ENCODE measurements around the gene ZNF362. TPM values are rescaled to one million over a fixed set of nuclear protein-coding genes. Genes with fewer than 3 reads are reported as not detected.

Gene ZNF362
- total RNA-seq, 1 experiment from 2014 or later = 11.1 TPM

DNA sequence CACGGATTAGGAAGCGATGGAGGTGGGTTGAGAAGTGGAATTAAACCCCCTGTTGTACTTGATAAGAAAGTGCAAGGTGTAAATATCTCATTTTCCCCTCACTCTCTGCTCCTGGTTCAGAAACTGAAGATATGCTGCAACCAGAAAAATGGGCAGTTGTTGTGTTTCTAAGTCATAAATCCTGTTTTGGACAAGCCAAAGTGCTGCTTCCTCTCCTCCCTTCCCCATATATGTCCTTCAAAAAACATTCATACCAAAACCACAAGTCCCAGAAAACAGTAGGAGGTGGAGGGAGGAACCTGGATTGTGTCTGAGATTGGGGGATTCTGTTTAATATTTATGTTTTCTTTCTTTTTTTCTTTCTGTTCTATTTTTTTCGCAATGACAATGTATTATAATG lies 13.6 kb upstream of the ZNF362 start:
- Histone ChIP-seq H4K20me1 (ENCODE audit: insufficient read depth) (no peaks in the 10 kb centered on the region), H3K36me3 (ENCODE audit: control insufficient read depth in 1 of 2, insufficient read depth in 2 of 2, low read length in 2 of 2) (no peaks in the 10 kb centered on the region), H3K9ac (ENCODE audit: low read length) (no peak overlapping the region), H3K9me3 (ENCODE audit: control insufficient read depth in 1 of 2, insufficient read depth in 1 of 2, low read depth in 1 of 2, low read length in 2 of 2) (no peaks in the 10 kb centered on the region), H2AFZ (ENCODE audit: low read depth, low read length, poor library complexity, severe bottlenecking) (no peak overlapping the region), H3K9me2 (ENCODE audit: insufficient read depth) (no peaks in the 10 kb centered on the region), H3K4me1 (ENCODE audit: control insufficient read depth in 1 of 2, insufficient read depth in 2 of 2, low read length in 2 of 2) (peaks cover 2 to 9% of the 10 kb centered on the region in 2 experiments; a peak in 1 of 4 replicates), H3K27me3 (ENCODE audit: insufficient read depth, low read length) (no peaks in the 10 kb centered on the region), H3K4me2 (ENCODE audit: low read length) (no peak overlapping the region), H3K4me3 (replicated peaks in 1 of 2; ENCODE audit: low read depth in 1 of 2, low read length in 2 of 2) (no peak overlapping the region), H3K27ac (ENCODE audit: low read depth, low read length) (no peak overlapping the region), H3K79me2 (ENCODE audit: insufficient read depth, low read length) (no peaks in the 10 kb centered on the region)
- POLR2A ChIA-PET = no interaction called here
- RAD21 ChIA-PET (ENCODE audit: low non-redundant PET in 1 of 2, low total read pairs in 2 of 2, uncharacterized antibody in 2 of 2, unreplicated experiment in 2 of 2) = no interaction called here
- intact Hi-C loops (cut with micrococcal nuclease) = no loop called here
- ATAC-seq = no peak
- no TSS peak for BruUV-seq (replicated peaks)
- CTCF ChIA-PET = no interaction called here
- TF ChIP-seq TCF7L2 (IDR thresholded peaks at IDR 0.05; ENCODE audit: borderline replicate concordance, extremely low read depth, insufficient read depth, insufficient read length) (no peak), CBX3 (IDR thresholded peaks at IDR 0.05; ENCODE audit: low read depth) (no peak), EZH2phosphoT487 (IDR thresholded peaks at IDR 0.05; ENCODE audit: borderline replicate concordance) (no peak), ZFX (IDR thresholded peaks at IDR 0.05) (no peak), SP1 (IDR thresholded peaks at IDR 0.05; ENCODE audit: low read depth) (no peak), EGR1 (IDR thresholded peaks at IDR 0.05; ENCODE audit: low read depth) (no peak), ELF1 (IDR thresholded peaks at IDR 0.05; ENCODE audit: borderline replicate concordance, low read depth) (no peak), YY1 (IDR thresholded peaks at IDR 0.05; ENCODE audit: extremely low read depth, insufficient replicate concordance, low read depth, low read length) (no peak)
- TF ChIP-seq, protein P1, sequence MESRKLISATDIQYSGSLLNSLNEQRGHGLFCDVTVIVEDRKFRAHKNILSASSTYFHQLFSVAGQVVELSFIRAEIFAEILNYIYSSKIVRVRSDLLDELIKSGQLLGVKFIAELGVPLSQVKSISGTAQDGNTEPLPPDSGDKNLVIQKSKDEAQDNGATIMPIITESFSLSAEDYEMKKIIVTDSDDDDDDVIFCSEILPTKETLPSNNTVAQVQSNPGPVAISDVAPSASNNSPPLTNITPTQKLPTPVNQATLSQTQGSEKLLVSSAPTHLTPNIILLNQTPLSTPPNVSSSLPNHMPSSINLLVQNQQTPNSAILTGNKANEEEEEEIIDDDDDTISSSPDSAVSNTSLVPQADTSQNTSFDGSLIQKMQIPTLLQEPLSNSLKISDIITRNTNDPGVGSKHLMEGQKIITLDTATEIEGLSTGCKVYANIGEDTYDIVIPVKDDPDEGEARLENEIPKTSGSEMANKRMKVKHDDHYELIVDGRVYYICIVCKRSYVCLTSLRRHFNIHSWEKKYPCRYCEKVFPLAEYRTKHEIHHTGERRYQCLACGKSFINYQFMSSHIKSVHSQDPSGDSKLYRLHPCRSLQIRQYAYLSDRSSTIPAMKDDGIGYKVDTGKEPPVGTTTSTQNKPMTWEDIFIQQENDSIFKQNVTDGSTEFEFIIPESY (IDR thresholded peaks at IDR 0.05; ENCODE audit: extremely low read depth, insufficient replicate concordance, low read length) = no peak
- TF ChIP-seq, protein P2, sequence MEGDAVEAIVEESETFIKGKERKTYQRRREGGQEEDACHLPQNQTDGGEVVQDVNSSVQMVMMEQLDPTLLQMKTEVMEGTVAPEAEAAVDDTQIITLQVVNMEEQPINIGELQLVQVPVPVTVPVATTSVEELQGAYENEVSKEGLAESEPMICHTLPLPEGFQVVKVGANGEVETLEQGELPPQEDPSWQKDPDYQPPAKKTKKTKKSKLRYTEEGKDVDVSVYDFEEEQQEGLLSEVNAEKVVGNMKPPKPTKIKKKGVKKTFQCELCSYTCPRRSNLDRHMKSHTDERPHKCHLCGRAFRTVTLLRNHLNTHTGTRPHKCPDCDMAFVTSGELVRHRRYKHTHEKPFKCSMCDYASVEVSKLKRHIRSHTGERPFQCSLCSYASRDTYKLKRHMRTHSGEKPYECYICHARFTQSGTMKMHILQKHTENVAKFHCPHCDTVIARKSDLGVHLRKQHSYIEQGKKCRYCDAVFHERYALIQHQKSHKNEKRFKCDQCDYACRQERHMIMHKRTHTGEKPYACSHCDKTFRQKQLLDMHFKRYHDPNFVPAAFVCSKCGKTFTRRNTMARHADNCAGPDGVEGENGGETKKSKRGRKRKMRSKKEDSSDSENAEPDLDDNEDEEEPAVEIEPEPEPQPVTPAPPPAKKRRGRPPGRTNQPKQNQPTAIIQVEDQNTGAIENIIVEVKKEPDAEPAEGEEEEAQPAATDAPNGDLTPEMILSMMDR (IDR thresholded peaks at IDR 0.05 in 2 of 3, conservative IDR thresholded peaks at IDR 0.05 in 1 of 3; ENCODE audit: borderline replicate concordance in 1 of 3, insufficient read depth in 1 of 3, low read depth in 2 of 3, low read length in 2 of 3) = no peak
- DNase-seq (ENCODE audit: low read depth, low spot score) = no peak

Data from HCT116 (cell line).